Stimulated activated CD8-positive, alpha-beta memory T cell treated with anti-CD3 and anti-CD28 coated beads, Interleukin-12 subunit alpha, Interleukin-12 subunit beta, amount 100 ng/mL, for 24 hours (primary cell): ENCODE results near the gene DDIT3.
"Not testable (repeated sequence)": the region's sequence is repeated elsewhere in the genome, so short reads cannot be mapped to it uniquely, and the experiment has no call there.

Experiments used
- DNase-seq: peaks from one replicate; pipeline ENCODE4 v3.0.0-alpha.2; 2020; ENCODE audit errors: extremely low read depth

The DDIT3 gene

DNA sequence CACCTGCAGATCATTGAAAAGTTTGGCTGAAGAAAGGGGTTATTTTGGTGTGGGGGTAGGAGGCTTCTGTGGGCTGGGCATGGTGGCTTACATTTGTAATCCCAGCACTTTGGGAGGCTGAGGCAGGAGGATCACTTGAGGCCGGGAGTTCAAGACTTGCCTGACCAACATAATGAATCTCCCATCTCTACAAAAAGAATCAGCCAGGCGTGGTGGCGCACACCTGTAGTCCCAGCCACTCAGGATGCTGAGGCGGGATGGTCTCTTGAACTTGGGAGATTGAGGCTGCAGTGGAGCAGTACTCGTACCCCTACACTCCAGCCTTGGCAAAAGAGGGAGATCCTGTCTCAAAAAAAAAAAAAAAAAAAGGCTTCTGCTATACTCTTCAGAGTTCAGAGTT is 7.0 kb downstream of the DDIT3 start:
- no peak for DNase-seq

DNA sequence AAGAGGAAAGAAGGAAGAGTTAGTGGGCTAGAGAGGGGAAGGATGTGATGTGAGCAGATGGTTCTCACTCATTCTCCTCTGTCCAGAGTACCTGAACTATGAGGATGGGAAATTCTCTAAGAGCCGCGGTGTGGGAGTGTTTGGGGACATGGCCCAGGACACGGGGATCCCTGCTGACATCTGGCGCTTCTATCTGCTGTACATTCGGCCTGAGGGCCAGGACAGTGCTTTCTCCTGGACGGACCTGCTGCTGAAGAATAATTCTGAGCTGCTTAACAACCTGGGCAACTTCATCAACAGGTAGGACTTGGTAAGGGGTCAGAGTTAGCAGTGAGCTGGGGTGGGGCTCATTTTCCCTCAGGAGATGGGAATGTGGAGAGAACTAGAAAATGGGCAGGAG is 7.6 kb downstream of the DDIT3 start:
- DNase-seq, result no peak

DNA sequence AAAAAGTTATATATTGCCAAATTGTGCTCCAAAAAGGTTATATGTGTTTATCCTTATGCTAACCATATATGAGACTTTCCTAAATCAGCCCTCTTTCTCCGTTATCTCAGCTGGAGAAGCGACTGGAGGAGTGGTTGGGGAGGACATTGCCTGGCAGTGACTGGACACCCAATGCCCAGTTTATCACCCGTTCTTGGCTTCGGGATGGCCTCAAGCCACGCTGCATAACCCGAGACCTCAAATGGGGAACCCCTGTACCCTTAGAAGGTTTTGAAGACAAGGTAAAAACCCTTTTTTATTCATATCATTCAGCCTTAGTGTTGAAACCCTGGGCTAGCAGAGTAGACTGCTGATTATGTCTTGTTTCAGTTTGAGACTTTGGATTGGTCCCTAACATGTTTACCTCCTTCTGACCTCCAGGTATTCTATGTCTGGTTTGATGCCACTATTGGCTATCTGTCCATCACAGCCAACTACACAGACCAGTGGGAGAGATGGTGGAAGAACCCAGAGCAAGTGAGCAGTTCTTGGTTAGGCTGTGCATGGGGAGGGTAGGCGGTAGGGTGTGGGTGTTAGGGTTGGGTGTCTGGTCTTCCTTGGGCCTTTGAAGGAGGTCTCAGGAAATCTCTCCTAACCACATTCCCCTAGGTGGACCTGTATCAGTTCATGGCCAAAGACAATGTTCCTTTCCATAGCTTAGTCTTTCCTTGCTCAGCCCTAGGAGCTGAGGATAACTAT is 8.6 kb downstream of the DDIT3 start:
- no peak for DNase-seq

DNA sequence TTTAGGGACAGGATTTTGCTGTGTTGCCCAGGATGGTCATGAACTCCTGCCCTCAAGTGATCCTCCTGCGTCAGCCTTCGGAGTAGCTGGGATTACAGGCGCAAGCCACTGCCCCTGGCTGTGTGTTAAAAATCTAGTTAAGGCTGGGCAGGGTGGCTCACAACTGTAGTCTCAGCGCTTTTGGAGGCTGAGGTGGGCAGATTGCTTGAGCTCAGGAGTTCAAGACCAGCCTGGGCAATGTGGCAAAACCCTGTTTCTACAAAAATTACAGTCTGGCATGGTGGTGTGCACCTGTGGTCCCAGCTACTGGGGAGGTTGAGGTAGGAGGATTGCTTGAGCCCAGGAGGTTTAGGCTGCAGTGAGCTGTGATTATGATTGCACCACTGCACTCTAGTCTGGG is 9.2 kb downstream of the DDIT3 start:
- DNase-seq, result no peak

DNA sequence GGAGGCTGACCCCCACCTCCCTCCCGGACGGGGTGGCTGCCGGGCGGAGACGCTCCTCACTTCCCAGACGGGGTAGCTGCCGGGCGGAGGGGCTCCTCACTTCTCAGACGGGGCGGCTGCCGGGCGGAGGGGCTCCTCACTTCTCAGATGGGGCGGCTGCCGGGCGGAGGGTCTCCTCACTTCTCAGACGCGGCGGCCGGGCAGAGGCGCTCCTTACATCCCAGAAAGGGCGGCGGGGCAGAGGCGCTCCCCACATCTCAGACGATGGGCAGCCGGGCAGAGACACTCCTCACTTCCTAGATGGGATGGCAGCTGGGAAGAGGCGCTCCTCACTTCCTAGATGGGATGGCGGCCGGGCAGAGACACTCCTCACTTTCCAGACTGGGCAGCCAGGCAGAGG is 12.5 kb downstream of the DDIT3 start:
- DNase-seq, result not testable (repeated sequence)

DNA sequence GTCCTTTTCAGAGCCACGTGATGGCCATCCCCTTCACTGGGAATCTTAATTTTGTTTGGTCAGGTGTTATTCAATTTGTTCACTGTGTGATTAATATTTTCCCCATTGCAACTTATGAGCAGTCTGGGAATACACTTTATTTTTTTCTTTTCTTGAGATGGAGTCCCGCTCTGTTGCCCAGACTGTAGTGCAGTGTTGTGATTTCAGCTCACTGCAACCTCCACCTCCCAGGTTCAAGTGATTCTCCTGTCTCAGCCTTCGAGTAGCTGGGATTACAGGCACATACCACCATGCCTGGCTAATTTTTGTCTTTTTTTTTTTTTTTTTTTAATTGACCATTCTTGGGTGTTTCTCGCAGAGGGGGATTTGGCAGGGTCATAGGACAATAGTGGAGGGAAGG is 13.8 kb downstream of the DDIT3 start:
- not testable (repeated sequence) for DNase-seq

DNA sequence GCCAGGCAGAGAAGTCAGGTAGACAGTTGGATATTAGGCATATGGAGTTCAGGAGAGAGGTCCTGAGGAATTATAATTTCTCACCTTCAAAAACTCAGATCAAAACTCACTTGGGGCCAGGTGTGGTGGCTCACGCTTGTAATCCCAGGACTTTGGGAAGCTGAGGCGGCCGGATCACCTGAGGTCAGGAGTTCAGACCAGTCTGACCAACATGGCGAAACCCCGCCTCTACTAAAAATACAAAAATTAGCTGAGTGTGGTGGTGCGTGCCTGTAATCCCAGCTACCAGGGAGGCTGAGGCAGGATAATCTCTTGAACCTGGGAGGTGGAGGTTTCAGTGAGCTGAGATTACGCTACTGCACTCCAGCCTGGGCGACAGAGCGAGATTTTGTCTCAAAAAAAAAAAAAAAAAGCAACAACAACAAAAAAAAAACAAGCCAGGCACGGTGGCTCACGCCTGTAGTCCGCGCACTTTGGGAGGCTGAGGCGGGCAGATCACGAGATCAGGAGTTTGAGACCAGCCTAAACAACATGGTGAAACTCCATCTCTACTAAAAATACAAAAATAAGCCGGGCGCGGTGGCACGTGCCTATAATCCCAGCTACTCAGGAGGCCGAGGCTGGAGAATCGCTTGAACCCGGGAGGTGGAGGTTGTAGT is 17.9 kb downstream of the DDIT3 start:
- not testable (repeated sequence) for DNase-seq

DNA sequence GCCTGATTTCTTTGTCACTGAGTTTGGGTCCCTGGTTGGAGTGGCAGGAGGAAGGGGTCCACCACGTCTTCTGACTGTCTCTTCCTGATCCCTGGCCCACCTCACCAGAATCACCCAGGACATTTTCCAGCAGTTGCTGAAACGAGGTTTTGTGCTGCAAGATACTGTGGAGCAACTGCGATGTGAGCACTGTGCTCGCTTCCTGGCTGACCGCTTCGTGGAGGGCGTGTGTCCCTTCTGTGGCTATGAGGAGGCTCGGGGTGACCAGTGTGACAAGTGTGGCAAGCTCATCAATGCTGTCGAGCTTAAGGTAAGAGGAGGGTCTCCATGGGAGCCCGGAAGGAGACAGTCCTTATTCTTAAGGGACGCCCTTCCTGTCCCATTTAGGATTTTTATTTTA is 20.1 kb downstream of the DDIT3 start:
- no peak for DNase-seq

DNA sequence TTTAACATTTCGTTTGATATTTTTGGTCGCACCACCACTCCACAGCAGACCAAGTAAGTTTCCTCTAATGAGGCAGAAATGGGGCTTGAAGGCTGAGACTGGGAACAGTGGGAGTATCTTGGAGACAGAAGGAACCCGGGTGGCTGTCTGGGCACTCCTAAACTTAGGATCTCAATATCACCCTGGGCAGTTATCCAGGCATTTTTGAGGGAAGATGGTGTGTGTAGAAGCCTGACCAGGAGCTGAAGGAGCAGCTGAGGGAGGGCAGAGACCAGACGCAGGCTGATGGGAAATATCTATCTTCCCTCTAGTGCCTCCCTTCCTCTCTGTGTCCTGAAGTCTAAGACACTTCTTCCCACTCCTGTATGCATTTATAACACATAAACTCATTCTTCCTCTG is 21.7 kb downstream of the DDIT3 start:
- no peak for DNase-seq

DNA sequence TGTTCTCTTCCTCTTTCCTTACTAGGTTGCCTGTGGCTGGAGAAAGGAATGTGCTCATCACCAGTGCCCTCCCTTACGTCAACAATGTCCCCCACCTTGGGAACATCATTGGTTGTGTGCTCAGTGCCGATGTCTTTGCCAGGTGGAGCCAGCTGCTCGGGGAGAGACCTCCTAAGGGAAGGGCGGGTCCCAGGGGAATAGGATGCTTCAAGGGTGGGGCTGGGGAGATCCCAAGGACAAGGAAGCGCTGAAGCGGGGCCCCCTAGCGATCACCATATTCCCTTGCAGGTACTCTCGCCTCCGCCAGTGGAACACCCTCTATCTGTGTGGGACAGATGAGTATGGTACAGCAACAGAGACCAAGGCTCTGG is 22.2 kb downstream of the DDIT3 start:
- no peak for DNase-seq

DNA sequence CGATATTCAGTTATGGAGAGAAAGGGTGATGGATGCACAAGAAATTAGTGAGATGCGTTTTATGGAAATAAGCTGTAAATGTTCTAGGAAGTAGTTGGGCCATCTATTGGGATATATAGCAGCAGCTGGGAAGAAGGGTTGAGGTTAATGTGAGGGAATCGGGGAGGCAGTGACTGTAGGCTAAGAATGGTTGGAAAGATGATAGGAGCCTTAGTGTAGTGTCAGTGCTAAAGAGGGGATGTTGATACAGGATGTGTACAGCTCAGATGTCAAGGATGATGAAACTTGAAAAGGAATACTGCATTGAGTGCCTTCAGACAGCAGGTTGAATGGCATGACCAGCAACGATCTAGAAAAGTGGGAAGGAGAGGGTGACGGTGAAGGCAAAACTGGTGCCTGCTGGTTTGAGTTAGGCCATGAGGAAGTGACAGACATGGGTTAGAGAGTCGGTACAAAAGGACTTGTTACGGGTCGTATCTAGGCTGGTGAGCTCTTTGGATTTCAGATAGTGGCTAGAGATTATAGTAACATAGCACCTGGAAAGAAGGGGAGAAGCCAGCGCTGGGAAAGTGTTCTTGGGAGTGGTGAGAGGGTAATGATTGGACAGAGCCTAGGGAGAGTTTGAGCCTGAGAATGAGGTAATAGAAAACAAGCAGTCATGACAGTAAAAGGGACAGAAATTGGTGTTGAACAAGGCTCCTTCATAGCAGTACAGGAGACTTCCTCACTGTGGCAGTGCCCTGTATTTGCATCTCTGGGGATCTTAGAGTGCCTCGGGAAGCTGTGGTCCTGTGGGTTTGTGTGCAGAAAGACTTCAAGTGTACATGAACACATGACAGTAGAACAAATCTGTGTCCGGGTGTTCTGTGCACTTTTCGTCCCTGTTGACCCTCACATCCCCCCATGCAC is 22.8 kb downstream of the DDIT3 start:
- DNase-seq, result no peak

DNA sequence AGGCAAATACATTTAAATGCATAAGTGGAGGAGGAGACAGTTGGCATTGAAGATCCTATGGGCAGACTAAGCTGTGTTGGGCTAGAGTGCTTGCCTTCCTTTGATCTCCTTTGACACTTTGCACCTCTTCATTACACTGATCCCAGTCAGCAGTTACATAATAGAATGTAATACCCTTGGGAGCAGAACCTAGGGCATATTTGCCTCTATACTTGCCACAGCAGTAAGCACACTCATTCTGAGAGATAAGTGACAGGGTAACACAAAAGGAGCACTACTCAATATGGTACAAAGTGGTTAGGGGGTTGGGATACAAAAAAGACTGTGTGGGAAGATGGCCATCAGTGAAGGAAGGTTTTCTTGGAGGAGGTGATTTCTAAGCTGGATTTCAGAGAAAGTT is 23.5 kb downstream of the DDIT3 start:
- no peak for DNase-seq

DNA sequence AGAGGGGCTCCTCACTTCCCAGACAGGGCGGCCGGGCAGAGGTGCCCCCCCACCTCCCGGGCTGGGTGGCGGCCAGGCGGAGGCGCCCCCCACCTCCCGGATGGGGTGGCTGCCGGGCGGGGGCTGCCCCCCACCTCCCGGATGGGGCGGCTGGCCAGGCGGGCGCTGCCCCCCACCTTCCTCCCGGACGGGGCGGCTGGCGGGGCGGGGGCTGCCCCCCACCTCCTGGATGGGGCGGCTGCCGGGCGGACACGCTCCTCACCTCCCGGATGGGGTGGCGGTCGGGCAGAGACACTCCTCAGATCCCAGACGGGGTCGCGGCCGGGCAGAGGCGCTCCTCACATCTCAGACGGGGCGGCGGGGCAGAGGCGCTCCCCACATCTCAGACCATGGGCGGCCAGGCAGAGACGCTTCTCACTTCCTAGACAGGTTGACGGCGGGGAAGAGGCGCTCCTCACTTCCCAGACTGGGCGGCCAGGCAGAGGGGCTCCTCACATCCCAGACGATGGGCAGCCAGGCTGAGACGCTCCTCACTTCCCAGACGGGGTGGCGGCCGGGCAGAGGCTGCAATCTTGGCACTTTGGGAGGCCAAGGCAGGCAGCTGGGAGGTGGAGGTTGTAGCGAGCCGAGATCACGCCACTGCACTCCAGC is 25.1 kb downstream of the DDIT3 start:
- not testable (repeated sequence) for DNase-seq

DNA sequence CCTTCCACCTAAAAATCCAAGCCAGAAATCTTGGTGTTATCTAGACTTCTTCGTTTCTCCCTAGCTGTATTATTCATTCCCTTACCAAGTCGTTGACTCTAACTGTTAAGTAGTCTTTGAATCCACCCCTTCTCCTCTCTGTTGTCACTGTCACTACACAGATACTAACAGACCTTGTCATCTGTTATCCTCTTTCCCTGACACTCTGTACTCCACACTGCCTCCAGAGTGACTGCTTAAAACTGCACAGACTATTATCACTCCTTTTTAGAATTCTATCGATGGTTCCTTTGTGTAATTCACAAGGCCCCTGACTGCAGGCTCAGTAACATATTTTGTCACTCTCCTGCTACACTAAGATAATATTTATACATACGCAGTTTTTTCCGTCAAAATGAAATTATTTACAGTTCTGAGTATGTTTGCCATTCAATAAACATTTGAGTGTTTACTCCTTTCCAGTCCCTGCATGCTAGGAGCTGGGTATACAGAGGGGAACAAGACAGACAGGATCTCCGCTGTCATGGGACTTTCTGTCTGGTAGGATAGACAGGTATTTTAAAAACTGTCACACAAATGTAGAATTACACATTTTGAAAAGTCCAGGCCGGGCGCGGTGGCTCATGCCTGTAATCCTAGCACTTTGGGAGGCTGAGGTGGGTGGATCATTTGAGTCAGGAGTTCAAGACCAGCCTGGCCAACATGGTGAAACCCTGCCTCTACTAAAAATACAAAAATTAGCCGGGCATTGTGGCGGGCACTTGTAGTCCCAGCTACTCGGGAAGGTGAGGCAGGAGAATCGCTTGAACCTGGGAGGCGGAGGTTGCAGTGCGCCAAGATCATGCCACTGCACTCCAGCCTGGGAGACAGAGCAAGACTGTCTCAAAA is 28.7 kb downstream of the DDIT3 start:
- no peak for DNase-seq

DNA sequence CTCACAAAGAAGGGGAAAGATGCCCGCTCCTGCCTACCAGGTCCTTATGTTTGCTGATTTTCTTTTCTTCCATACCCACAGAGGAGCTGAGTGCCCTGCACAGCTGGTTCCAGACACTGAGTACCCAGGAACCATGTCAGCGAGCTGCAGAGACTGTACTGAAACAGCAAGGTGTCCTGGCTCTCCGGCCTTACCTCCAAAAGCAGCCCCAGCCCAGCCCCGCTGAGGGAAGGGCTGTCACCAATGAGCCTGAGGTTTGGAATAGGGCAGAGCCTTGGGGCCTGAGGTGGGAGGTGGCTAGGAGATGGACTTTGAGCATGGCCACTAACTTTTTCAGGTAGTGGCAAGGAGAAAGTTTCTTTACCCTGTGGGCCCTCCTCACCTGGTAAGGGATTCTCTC is 30.2 kb downstream of the DDIT3 start:
- DNase-seq, result no peak

DNA sequence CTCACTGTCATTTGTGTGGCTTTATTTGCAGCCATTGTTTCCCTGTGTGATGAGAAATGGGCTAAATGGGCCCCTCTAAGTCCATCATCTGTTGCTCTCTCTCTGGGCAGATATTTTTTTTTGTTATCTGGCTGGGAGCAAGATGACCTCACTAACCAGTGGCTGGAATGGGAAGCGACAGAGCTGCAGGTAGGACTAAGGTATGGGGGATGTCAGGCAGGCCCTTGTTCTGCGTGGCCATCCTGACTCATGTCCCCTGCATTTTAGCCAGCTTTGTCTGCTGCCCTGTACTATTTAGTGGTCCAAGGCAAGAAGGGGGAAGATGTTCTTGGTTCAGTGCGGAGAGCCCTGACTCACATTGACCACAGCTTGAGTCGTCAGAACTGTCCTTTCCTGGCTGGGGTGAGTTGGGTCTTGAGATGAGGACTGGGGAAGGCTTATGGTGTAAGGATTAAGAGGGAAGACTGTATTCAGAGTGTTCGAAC is 31.1 kb downstream of the DDIT3 start:
- DNase-seq, result no peak

DNA sequence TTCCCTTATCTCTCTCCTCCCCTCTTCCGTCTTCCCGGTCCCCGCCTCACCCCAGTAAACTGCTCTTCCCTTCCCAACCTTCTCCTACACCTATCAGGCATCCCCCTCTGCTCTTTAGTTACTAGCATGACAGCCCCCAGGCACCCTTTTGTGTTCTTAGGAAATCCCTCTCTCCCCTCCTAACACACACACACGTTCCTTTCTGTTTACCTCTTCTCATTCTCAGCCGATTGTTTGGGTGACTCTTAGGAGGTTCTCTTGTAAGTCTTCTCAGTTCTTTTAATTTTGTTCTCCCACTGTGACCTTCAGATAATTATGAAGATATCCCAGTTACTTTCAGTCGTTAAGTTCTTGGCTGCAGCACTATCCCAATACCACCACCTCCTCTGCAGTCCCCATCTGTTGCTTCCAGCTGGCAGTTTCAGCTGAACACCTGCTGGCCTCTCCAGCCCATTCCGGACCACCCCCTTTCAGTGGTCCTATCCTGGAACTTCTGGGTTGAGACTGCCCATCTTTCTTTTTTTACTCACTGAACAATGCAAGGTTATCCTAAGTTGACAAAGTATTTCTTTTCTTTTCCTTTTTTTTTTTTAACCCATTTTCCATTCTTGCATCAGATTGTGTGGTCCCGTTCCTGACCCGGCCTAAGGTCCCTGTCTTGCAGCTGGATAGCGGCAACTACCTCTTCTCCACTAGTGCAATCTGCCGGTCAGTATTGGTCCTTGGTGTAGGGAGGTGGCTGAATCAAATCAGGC is 31.7 kb downstream of the DDIT3 start:
- no peak for DNase-seq

DNA sequence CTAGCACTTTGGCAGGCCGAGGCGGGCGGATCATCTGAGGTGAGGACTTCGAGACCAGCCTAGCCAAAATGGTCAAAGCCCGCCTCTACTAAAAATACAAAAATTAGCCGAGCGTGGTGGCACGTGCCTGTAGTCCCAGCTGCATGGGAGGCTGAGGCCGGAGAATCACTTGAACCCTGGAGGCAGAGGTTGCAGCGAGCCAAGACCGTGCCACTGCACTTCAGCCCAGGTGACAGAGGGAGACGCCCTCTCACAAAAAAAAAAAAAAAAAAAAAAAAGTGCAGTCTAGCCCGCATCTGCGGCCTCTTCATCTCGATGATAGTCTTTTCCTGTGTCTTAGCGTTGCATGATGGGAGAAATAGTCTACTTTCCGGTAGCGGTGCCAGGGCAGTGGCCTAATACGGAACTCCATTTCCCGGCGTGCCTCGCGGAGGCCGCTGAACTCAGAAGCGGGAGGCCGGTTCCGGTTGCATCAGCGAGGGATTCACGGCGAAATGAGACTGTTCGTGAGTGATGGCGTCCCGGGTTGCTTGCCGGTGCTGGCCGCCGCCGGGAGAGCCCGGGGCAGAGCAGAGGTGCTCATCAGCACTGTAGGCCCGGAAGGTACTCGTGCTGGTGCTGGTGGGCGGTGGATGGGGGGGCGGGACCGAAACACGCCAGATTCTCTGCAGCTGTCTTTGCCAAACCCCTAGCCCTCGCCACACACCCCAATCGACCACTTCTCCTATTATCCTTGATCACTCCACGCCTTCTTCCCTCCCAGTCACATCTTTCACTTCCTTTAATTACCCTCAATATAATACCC is 32.5 kb downstream of the DDIT3 start, which contains the start of gene MARS1:
Gene MARS1, plus strand, starts transcription at position 472 of the 805 bp plus-strand sequence. Its CDS starts 23 bp downstream, at position 495.
- DNase-seq, result peak; percentile 83

DNA sequence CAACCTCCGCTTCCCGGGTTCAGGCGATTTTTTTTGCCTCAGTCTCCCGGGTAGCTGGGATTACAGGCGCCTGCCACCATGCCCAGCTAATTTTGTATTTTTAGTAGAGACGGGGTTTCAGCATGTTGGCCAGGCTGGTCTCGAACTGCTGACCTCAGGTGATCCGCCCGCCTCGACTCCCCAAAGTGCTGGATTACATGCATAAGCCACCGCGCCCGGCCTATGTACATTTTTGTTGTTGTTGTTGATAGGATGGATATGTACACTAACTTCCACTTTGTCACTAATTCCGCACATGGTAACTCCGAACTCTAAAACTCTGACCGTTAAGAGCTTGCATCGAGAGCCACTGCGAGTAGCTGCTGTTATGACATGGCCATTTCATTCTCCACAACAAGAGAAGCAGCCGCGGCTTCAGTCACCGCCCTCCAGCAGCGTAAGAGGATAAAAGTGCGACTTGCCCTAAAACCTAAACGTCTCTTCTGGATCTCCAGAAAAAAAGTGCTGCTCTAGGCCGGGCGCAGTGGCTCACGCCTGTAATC is 33.2 kb downstream of the DDIT3 start:
- DNase-seq, result no peak
